BLaER1 treated with 17β-estradiol and CSF1 and Interleukin-3, amounts not matched to agents 10 nM and 100 nM (cell line): ENCODE results near the gene MIEF2.

Experiments
- H3K27ac ChIP-seq, 11 experiments: shearing (Covaris generic); formaldehyde crosslinking; 2 replicates each; pipeline ENCODE4 v1.8.1; 2022
- H3K27me3 ChIP-seq, 11 experiments: shearing (Covaris generic); formaldehyde crosslinking; 2 replicates each; pipeline ENCODE4 v1.8.1; 2022
- H3K36me3 ChIP-seq, 11 experiments: shearing (Covaris generic); formaldehyde crosslinking; 2 replicates each; pipeline ENCODE4 v1.8.1; 2022
- H3K4me1 ChIP-seq, 10 experiments: shearing (Covaris generic); formaldehyde crosslinking; 2 replicates each; pipeline ENCODE4 v1.8.1; 2022
- H3K4me2 ChIP-seq, 11 experiments: shearing (Covaris generic); formaldehyde crosslinking; 2 replicates each; pipeline ENCODE4 v1.8.1; 2022
- H3K4me3 ChIP-seq, 10 experiments: shearing (Covaris generic); formaldehyde crosslinking; 2 replicates each; pipeline ENCODE4 v1.8.1; 2022
- H3K9ac ChIP-seq, 11 experiments: shearing (Covaris generic); formaldehyde crosslinking; 2 replicates each; pipeline ENCODE4 v1.8.1; 2022
- H3K9me3 ChIP-seq, 11 experiments: shearing (Covaris generic); formaldehyde crosslinking; replicated peaks in 1 of 11; 2 replicates each; pipeline ENCODE4 v1.8.1; 2022
- H4K20me1 ChIP-seq, 11 experiments: shearing (Covaris generic); formaldehyde crosslinking; 2 replicates each; pipeline ENCODE4 v1.8.1; 2022
- Cebpa-rat ChIP-seq, 11 experiments: shearing (Covaris generic); IDR thresholded peaks; 2 replicates each; pipeline ENCODE4 v1.8.1; 2022

Gene MIEF2

GRCh38 chr17:18230288-18231141 is 29.9 kb upstream of the MIEF2 start:
- H4K20me1 ChIP-seq = peaks cover 4 to 92% (median 59%) of the 10 kb centered on the region in 11 experiments; a peak in 21 of 22 replicates
- H3K4me1 ChIP-seq = peaks cover 13 to 33% (median 23%) of the 10 kb centered on the region in 10 experiments
- no peak for TF ChIP-seq Cebpa-rat (IDR thresholded peaks at IDR 0.05)
- no peaks in the 10 kb centered on the region for H3K27me3 ChIP-seq
- no peak overlapping the region for H3K27ac ChIP-seq
- H3K9me3 ChIP-seq = no peaks in the 10 kb centered on the region
- 0 out of 22 replicates have a peak overlapping the region, but pooled peaks of 1 of the 11 experiments have one; percentile 0 for H3K9ac ChIP-seq
- H3K4me3 ChIP-seq = no peak overlapping the region
- peaks cover 26 to 46% (median 36%) of the 10 kb centered on the region in 11 experiments for H3K36me3 ChIP-seq
- H3K4me2 ChIP-seq = no peak overlapping the region

- TF ChIP-seq Cebpa-rat (IDR thresholded peaks at IDR 0.05) = no peak
- peaks cover 11 to 38% (median 28%) of the 10 kb centered on the region in 10 experiments for H3K4me1 ChIP-seq
- no peaks in the 10 kb centered on the region for H3K27me3 ChIP-seq
- H3K4me3 ChIP-seq = no peak overlapping the region
- H3K36me3 ChIP-seq = peaks cover 27 to 52% (median 43%) of the 10 kb centered on the region in 11 experiments
- H3K9me3 ChIP-seq = no peaks in the 10 kb centered on the region
- H3K9ac ChIP-seq = 0 out of 22 replicates have a peak overlapping the region, but pooled peaks of 1 of the 11 experiments have one; percentile 0
- H4K20me1 ChIP-seq = peaks cover 4 to 96% (median 59%) of the 10 kb centered on the region in 11 experiments; a peak in 21 of 22 replicates
- no peak overlapping the region for H3K27ac ChIP-seq
- no peak overlapping the region for H3K4me2 ChIP-seq
Measured at GRCh38 chr17:18231164-18231563, 29.3 kb upstream of the MIEF2 start.

DNA sequence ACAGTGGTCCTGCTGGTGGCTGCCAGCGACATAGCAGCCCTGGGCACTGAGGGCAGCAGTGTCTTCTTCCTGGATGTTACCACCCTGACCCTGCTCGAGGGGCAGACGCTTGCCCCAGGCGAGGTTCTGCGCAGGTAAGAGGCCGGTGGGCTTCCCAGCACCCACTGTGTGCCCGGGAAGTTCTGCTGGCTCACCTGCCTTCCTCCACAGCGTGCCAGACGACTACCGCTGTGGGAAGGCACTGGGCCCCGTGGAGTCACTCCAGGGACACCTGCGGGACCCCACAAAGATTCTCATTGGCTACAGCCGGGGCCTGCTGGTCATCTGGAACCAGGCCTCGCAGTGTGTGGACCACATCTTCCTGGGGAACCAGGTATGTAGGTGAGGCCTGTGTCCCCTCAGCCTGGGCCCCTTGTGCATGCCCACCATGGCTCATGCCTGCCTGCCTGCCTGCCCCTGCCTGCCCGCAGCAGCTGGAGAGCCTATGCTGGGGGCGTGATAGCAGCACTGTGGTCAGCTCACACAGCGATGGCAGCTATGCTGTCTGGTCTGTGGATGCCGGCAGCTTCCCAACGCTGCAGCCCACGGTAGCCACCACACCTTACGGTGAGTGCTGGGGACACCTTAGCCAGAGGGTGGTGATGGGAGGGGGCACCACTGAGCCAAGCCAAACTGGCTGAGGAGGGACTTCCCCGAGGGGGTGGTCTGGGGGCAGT is 26.5 kb upstream of the MIEF2 start:
- H3K4me1 ChIP-seq = peaks cover 0 to 21% (median 12%) of the 10 kb centered on the region in 10 experiments; a peak in 14 of 20 replicates
- H3K27me3 ChIP-seq = no peaks in the 10 kb centered on the region
- no peak for TF ChIP-seq Cebpa-rat (IDR thresholded peaks at IDR 0.05)
- H3K36me3 ChIP-seq = peaks cover 43 to 80% (median 66%) of the 10 kb centered on the region in 11 experiments
- no peaks in the 10 kb centered on the region for H3K9me3 ChIP-seq
- no peak overlapping the region for H3K27ac ChIP-seq
- no peak overlapping the region for H3K4me3 ChIP-seq
- no peak overlapping the region for H3K9ac ChIP-seq
- H3K4me2 ChIP-seq = no peak overlapping the region
- peaks cover 4 to 95% (median 44%) of the 10 kb centered on the region in 11 experiments; a peak in 19 of 22 replicates for H4K20me1 ChIP-seq

DNA sequence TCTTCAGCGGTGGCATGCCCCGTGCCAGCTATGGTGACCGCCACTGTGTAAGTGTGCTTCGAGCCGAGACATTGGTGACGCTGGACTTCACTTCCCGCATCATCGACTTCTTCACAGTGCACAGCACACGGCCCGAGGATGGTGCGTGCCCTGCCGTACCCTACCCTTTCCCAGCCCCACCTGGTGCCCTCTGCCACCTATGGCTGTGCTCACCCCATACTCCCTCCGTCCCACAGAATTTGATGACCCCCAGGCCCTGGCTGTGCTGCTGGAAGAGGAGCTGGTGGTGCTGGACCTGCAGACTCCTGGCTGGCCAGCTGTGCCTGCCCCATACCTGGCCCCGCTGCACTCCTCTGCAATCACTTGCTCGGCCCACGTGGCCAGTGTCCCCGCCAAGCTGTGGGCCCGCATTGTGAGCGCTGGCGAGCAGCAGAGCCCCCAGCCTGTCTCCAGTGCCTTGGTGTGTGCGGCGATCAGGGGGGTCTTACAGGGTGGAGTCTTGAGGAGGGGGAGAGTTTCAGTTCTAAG is 25.5 kb upstream of the MIEF2 start:
- H3K9ac ChIP-seq = peak overlapping the region in 5 of 11 experiments; percentile 7 to 73 (median 45); a peak in 4 of 22 replicates

GRCh38 chr17:18235743-18236256 is 24.7 kb upstream of the MIEF2 start:
- Histone ChIP-seq H3K27me3 (no peaks in the 10 kb centered on the region), H4K20me1 (peaks cover 0 to 95% (median 26%) of the 10 kb centered on the region in 11 experiments; a peak in 19 of 22 replicates), H3K27ac (peak overlapping the region in 6 of 11 experiments; percentile 14 to 57 (median 28); a peak in 10 of 22 replicates), H3K4me1 (peaks cover 0 to 21% (median 13%) of the 10 kb centered on the region in 10 experiments; a peak in 15 of 20 replicates), H3K9me3 (no peaks in the 10 kb centered on the region), H3K9ac (peak overlapping the region in 9 of 11 experiments; percentile 7 to 73 (median 42); a peak in 14 of 22 replicates), H3K4me2 (peak overlapping the region in 6 of 11 experiments; percentile 13 to 85 (median 61); a peak in 11 of 22 replicates), H3K36me3 (peaks cover 46 to 97% (median 74%) of the 10 kb centered on the region in 11 experiments), H3K4me3 (no peak overlapping the region; a peak in 1 of 20 replicates)
- TF ChIP-seq Cebpa-rat (IDR thresholded peaks at IDR 0.05) = no peak

More for the DNA sequence above, 25.5 kb upstream of the MIEF2 start:
- no peak for TF ChIP-seq Cebpa-rat (IDR thresholded peaks at IDR 0.05)
- H4K20me1 ChIP-seq = peaks cover 0 to 95% (median 35%) of the 10 kb centered on the region in 11 experiments; a peak in 20 of 22 replicates
- H3K9me3 ChIP-seq = no peaks in the 10 kb centered on the region
- peak overlapping the region in 5 of 11 experiments; percentile 56 to 85 (median 65); a peak in 9 of 22 replicates for H3K4me2 ChIP-seq
- peaks cover 43 to 90% (median 70%) of the 10 kb centered on the region in 11 experiments for H3K36me3 ChIP-seq
- H3K27me3 ChIP-seq = no peaks in the 10 kb centered on the region
- no peak overlapping the region for H3K4me3 ChIP-seq
- peak overlapping the region in 4 of 11 experiments; percentile 14 to 57 (median 30); a peak in 3 of 22 replicates for H3K27ac ChIP-seq
- H3K4me1 ChIP-seq = peaks cover 0 to 21% (median 12%) of the 10 kb centered on the region in 10 experiments; a peak in 14 of 20 replicates

GRCh38 chr17:18236494-18236893 is 24.0 kb upstream of the MIEF2 start:
- no peak for TF ChIP-seq Cebpa-rat (IDR thresholded peaks at IDR 0.05)
- Histone ChIP-seq H3K27ac (no peak overlapping the region), H3K4me2 (no peak overlapping the region; a peak in 3 of 22 replicates), H3K9ac (peak overlapping the region in 1 of 11 experiments; percentile 42; a peak in 1 of 22 replicates), H3K4me1 (peaks cover 0 to 21% (median 14%) of the 10 kb centered on the region in 10 experiments; a peak in 15 of 20 replicates), H4K20me1 (peaks cover 0 to 95% (median 22%) of the 10 kb centered on the region in 11 experiments; a peak in 15 of 22 replicates), H3K4me3 (no peak overlapping the region), H3K9me3 (no peaks in the 10 kb centered on the region), H3K27me3 (no peaks in the 10 kb centered on the region), H3K36me3 (peaks cover 52 to 97% (median 81%) of the 10 kb centered on the region in 11 experiments)

GRCh38 chr17:18237461-18237860 is 23.0 kb upstream of the MIEF2 start:
- Histone ChIP-seq H3K9ac (no peak overlapping the region), H3K27me3 (no peaks in the 10 kb centered on the region), H3K9me3 (no peaks in the 10 kb centered on the region), H4K20me1 (peaks cover 0 to 95% (median 12%) of the 10 kb centered on the region in 11 experiments; a peak in 15 of 22 replicates), H3K27ac (no peak overlapping the region), H3K4me2 (no peak overlapping the region), H3K36me3 (peaks cover 57 to 99% (median 84%) of the 10 kb centered on the region in 11 experiments), H3K4me3 (no peak overlapping the region), H3K4me1 (peaks cover 0 to 21% (median 14%) of the 10 kb centered on the region in 10 experiments; a peak in 15 of 20 replicates)
- no peak for TF ChIP-seq Cebpa-rat (IDR thresholded peaks at IDR 0.05)

GRCh38 chr17:18238299-18238698 is 22.2 kb upstream of the MIEF2 start:
- H3K4me2 ChIP-seq = no peak overlapping the region
- peaks cover 0 to 92% (median 8%) of the 10 kb centered on the region in 11 experiments; a peak in 14 of 22 replicates for H4K20me1 ChIP-seq
- H3K4me3 ChIP-seq = no peak overlapping the region
- peaks cover 0 to 21% (median 14%) of the 10 kb centered on the region in 10 experiments; a peak in 15 of 20 replicates for H3K4me1 ChIP-seq
- H3K9ac ChIP-seq = no peak overlapping the region
- H3K36me3 ChIP-seq = peaks cover 51 to 98% (median 80%) of the 10 kb centered on the region in 11 experiments
- TF ChIP-seq Cebpa-rat (IDR thresholded peaks at IDR 0.05) = no peak
- no peaks in the 10 kb centered on the region for H3K9me3 ChIP-seq
- no peaks in the 10 kb centered on the region for H3K27me3 ChIP-seq
- no peak overlapping the region for H3K27ac ChIP-seq
